HG02798 (cell line): ENCODE data around the gene PTPRN2.
"Not testable (repeated sequence)": the region's sequence is repeated elsewhere in the genome, so short reads cannot be mapped to it uniquely, and the experiment has no call there.

ENCODE experiments used
- ATAC-seq: cut with Tn5 transposase; IDR thresholded peaks from one replicate; pipeline ENCODE4 v1.9.1; 2021; ENCODE audit warnings: mild to moderate bottlenecking; ENCODE audit not compliant: unreplicated experiment, poor library complexity

Gene PTPRN2

DNA sequence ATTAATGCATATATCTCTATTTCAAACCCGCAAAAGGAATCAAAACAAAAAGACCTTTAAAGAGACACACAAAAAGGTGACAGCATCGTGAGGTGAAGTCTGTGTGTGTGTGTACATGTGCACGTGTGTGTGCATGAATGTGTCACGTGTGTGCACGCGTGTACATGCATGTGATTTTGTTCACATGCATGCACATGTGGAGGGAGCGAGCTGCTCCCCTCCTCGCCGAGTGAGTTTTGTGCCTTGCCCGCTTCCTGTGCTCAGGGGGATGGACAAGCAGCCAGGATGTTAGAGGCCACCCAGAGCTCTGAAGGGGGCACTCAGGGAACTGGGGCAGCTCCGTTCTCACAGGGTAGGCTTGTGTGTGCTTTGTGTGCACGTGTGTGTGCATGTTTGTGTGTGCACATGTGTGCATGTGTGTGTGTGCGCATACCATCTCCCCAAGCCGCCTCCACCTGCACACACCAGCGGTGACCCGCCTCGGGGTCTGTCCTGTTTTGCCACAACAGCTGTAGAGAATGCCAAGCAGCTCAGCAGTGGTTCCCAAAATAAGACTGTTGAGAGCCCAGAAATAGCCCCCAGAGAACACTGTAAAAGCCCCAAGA, 191.2 kb downstream of the PTPRN2 start:
- ATAC-seq = no peak

DNA sequence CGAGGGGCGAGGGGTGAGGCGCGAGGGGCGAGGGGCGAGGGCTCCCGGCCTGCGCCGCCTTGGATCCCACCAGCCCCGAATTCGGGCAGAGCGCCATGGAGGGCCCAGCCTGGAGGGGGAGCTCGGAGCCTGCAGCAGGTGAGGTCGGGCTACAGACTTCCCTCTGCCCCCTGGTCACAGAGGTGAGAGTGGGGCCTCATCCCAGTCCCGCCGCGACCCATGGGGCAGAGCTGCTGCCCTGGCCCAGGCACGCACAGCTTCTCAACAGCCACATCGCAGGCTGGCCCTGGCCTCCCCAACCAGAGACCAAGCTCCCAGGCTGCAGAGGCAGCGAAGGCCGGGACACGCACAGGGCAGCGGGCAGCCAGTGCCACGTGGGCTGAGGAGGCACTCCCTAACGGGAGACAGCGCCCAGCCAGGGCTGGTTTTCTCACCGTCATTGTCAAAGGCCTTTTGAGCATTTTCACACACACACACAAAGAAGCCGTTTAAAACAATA, 191.8 kb downstream of the PTPRN2 start:
- ATAC-seq = no peak

DNA sequence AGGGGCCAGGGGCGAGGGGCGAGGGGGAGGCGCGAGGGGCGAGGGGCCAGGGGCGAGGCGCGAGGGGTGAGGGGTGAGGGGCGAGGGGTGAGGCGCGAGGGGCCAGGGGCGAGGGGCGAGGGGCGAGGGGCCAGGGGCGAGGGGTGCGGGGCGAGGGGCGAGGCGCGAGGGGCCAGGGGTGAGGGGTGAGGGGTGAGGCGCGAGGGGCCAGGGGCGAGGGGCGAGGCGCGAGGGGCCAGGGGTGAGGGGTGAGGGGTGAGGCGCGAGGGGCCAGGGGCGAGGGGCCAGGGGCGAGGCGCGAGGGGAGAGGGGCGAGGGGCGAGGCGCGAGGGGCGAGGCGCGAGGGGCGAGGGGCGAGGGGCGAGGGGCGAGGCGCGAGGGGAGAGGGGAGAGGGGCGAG, 192.3 kb downstream of the PTPRN2 start:
- no peak for ATAC-seq

DNA sequence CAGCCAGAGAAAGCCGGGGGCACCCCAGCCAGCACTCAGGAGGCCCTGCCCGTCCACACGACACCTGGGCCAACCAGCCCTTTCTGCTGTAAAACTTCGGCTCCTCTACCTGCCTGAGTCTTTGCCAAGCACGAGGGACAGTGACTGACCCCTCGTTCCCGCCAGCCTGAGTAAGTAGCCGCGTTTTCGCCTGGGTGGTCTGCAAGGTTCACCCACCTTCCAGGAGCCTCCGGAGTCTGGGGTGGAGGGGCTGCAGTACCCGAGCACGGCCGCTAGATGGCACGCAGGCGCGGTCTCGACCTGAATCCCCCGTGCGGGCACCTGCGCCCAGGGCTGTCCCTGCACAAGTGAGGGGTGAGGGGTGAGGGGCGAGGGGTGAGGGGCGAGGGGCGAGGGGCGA, 192.7 kb downstream of the PTPRN2 start:
- no peak for ATAC-seq

DNA sequence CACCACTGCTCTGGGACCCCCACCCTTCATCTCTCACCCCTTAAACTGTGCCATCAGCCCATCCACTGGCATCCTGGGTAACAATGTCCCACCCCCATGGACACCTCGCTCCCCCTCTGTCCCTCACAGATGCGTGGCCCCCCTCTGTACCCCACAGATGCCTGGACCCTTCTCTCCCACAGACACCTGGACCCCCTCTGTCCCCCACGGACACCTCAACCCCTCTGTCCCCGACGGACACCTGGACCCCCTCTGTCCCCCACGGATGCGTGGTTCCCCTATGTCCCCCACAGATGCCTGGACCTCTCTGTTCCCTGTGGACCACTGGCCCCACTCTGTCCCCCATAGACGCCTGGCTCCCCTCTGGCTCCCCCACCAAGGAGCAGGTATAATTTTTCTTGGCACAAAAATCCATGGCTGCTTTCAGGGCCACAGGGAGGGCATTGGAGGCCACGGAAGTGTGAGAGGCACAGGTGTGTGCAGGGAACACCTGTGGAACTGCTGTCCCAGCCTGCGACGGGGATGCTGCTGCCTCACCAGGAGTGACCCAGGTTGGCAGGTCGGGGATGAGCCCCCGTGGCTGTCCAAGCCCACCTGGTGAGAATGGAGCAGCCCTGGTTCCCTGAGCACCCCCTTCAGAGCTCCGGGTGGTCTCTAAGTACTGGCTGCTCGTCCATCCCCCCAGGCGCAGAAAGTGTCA, 193.5 kb downstream of the PTPRN2 start:
- no peak for ATAC-seq

DNA sequence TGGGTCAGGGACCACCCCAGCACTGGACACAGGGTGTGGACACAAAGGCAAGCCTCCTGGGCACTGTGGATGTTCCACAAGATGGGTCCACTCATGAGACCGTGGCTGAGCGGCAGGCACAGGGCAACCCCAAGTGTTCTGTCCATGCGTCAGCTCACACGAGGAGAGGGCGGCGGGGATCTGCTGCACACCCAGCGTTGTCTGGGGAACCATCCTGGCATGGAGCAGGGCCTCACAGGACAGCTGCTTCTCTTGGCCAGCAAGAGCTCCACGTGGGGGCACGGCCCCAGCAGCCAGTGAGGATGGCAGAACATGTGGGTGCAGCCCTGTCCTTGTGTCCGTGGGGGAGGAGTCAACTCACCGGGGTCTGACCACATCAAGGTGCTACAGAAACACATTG, 195.4 kb downstream of the PTPRN2 start:
- no peak for ATAC-seq

DNA sequence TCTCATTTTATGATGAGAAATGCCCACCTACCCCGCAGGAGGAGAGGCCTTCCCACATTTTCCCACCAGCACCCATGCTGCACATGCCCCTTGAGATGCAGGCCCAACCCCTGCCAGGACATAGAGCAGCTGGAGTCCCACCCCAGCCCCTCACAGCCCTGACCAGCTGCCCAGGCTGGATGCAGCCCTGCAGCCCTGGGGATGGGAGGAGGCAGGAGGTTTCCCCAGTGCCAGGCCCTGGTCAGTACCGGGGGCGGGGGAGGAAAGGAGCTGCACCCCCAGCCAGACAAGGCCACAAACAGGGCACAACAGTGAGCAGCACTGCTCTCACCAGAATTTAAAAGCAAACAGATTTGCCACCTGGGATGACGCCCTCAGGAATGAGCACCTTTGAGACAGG, 196.1 kb downstream of the PTPRN2 start:
- no peak for ATAC-seq

DNA sequence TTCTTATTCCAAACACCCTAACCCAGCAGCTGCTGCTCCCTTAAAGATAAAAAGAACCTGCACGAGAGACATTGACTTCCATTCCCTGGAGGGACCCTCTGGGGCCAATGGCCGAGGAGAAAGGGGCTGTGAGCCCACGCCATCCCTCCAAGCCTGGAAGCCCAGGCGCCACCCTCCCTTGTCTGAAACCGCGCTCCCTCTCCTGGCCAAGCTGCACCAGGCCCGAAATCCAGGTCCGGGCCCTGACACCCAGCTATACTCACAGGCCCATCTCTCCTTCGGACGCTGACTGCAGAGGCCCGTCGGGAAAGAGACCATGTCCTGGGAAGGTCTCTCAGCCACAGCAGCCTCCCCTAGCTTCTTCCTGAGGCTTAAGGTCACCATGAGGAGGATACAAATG, 196.5 kb downstream of the PTPRN2 start:
- no peak for ATAC-seq

DNA sequence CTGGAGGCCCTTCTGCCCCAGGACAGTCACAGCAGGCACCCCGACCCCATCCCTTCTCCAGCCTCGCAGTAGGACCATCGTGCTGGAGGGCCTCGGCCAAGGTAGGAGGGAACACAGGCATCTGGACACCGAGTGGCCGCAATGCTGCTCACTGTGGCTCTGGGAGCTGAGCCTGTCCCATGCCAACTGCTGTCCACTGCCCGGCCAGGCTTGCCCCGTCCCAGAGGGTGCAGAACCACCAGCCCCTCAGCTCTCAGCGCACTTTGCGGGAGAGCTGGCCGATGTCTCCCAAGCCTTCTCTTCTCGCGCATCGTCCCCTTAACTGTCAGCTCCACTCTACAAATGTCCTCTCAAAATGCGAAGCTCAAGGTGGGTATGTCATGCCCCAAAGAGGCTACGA, 197.2 kb downstream of the PTPRN2 start:
- ATAC-seq = no peak

DNA sequence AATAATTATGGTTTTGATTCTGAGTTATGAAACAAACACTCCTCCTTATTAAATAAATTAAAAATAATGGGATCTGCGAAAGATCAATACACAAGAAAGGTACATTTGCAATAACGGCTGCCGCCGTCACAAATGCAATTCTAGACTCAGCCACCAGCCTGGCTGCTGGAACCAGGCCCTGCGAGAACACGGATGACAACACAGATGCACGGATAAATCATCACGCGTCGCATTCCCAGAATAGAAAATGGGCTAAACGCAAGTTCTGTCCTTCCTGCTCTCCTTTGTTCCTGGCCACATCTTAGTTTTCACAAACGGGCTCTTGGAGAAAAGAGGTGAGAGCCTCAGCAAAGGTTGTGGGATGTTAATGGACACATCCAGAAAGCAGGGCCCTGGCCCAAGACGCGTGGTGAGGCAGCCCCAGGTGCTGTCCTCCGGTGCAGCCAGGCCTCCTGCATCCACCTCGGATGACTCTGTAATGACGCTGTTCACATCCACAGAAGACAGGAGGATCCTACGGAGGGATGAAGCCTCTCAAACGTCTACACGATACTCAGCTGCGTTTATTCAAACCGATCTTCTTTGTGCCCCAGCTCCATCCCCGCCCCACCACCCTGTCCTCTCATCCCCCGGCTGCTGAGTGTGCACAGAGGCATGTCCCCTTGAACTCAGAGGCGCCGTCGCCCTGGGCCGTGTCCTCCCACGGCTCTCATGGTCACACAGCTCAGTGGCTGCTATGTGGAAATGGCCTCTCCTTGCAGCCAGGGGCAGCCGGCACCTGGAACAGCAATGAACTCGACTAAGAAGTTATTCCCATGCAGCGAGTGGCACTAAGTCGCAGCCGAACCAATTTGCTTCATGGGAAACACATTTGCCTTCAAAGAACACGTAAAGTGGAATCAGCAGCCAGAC, 197.9 kb downstream of the PTPRN2 start:
- ATAC-seq = no peak

DNA sequence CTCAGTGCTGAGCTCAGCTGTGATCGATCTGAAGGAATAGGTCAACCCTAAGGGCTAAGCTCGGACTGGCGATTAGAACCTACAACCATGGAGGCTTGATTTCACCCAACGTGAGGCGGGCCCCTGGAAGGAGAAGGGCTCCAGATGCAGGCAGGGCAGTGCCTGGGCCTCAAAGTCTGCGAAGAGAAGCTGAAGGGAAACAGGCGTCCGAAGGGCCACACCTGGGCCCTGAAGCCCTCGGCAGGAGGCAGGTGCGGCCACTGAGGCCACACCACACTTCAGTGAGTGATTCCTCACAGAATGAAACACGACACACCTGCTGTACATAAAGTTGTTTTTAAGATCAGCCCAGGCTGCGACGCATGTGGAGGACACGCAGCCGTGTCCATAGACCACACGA, 198.7 kb downstream of the PTPRN2 start:
- ATAC-seq = no peak

DNA sequence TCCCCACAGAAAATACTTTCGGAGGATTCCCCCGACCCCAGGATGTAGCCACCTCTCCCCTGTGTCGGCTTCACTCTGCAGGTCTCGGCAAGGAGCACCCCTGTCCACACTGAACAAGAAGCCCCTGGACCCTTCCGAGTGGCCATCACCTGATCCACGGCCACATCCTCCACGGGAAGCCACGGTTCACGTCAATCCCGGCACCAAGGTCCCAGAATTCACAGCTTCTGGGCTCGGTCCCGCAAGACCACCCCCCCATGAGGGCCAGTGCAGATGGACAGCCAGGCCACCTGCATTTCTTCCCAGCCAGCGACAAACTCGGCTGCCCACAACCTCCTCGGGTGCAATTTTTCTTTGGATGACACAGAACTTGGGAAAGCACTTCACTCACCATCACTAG, 199.6 kb downstream of the PTPRN2 start:
- no peak for ATAC-seq

DNA sequence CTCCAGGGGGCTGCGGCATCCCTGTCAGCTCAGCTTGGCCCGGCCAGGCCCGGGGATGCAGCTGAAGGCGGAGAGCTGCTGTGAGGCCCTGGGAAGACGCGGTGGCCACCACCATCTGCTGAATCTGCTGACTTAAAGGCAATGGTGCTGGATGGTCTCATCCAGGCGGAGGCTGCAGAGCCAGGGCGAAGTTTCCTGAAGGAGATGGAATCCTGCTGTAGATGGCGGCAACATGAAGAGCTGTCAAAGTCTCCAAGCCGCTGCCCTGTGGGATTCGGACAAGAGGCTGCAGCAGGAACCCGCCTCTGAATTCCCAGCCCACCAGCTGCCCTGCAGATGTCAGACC, 200.1 kb downstream of the PTPRN2 start:
- no peak for ATAC-seq

DNA sequence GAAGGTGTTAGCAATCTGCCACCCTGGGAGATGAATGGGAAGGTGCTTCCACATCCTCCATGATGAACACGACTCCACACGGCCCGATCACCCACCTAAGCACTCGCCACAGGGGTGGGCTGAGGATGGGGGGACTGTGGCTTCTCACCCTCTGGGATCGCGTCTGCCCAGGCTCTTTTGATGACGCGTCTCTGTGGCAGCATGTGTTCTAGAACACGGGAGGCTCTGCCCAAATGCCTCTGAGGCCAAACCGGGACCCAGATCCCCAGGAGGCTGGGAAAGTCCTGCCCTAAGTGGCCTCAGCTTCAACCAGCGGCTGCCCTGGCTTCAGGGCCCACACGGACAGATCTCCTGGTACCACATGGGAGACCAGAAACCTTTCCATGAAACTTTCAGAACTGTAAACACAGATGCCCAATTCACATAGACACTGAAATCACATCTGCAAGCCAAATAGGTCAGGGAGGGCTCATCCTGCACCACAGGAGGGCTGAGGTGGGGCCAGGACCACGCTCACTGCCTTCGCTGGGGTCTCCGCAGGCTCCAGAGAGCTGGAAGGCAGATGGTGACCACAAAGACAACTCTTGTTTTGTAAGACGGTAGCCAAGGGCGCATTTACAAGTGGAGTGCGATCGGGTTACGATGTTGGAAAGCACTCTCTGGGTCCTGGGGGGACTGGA, 200.6 kb downstream of the PTPRN2 start:
- ATAC-seq = no peak

DNA sequence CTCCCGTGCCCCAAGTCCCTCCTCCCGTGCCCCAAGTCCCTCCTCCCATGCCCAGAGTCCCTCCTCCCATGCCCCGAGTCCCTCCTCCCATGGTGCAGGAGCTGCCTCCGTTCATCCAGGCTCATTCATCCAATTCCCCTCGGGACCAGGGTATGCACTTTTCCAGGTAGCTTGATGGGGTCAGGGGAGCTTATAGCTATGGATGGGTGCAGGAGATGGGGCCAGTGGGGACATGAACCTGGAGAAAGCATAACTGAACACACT, 201.3 kb downstream of the PTPRN2 start:
- ATAC-seq = no peak

DNA sequence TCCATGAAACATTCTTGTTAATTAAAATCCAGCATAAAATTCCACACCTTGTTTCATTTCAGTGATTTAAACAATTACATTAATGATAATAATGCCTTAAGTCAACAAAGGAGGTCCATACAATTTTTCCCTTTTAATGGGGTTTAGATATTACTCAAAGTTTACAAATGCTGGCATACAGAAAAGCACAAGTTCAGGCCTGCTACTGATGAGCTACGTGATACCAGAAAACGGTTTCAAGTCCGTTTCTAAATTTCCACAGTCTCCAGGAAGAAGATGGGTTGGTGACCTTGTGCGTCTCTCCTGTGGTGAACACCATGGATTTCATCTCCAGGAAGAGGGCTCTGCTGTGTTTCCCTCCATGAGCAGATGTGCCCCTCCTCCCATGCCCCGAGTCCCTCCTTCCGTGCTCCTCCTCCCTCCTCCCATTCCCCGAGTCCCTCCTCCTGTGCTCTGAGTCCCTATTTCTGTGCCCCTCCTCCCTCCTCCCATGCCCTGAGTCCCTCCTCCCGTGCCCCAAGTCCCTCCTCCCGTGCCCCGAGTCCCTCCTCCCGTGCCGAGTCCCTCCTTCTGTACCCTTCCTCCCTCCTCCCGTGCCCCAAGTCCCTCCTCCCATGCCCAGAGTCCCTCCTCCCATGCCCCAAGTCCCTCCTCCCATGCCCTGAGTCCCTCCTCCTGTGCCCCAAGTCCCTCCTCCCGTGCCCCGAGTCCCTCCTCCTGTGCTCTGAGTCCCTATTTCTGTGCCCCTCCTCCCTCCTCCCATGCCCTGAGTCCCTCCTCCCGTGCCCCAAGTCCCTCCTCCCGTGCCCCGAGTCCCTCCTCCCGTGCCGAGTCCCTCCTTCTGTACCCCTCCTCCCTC, 201.9 kb downstream of the PTPRN2 start:
- not testable (repeated sequence) for ATAC-seq

DNA sequence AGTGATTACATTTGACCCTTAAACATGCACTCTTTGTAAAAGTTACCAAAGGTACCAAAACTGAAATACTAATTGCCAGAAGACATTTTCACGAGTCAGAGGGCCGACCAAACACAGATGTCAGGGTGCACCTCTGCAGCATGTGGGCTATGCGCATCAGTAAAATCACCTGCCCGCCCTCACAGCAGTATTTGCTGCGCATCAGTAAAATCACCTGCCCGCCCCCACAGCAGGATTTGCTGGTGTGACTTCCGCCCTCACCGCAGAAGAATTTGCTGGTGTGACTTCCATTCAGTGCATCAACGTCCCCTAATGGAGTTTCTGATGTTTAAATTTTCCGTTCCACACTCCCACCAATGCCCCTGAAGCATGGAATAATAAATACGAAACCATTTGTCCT, 202.9 kb downstream of the PTPRN2 start:
- no peak for ATAC-seq

DNA sequence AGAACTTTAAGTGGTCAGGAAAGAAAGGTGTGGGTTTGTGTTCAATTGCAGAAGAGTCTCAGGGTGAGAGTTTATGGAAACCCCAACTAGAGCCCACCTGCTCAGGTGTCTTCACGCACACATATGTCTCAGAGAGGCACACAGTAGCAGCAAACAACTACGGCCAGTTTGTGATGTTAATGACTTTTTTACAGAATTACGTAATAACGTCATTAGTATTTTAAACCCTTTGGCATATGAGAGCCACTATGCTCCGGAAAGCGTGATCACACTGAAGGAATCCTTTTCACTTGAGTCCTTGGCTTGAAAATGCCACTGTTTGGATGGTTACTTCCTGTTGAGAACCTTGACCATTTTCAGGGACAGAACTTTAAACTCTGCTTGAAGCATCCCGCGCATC, 204.0 kb downstream of the PTPRN2 start:
- ATAC-seq = no peak

DNA sequence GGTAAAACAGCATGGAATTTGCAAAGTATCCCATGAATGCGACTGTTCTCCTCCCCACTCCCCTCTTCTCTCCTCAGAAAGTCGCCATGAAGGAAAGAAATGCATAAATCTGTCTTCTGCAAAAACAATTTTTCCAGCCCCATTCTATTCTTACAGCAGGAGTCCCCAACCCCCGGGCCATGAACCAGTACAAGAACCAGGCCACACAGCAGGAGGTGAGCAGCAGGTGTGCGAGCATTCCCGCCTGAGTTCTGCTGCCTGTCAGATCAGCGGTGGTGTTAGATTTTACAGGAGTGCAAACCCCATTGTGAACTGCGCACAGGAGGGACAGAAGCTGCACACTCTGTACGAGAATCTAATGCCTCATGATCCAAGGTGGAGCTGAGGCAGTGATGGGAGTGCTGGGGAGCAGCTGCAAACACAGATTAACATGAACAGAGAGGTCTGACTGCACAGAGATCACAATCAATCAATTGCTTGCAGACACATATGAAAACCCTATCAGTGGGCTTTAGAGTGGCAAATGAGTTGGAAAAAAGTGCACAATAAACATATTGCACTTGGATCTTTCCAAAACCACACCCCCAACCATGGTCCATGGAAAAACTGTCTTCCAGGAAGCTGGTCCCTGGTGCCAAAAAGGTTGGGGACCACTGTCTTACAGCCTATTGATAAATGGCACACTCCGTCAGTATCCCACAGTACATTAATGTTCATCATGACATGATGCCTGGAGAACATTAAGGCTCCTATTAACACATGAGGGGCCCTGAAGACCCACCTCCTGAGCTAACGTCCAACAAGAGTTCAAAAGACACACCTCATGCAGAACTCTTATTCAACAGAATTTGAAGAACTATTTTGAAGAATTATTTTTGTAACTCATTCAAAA, 205.0 kb downstream of the PTPRN2 start:
- no peak for ATAC-seq
